T-cell (primary cell): Measurements from ENCODE around the gene ID4. TPM values are rescaled to one million over a fixed set of nuclear protein-coding genes. Genes with fewer than 3 reads are reported as not detected.

ENCODE experiments used
- ATAC-seq, 4 experiments: fragments of 200-7000 bp in 3 of 4; fragments of 150-1000 bp in 1 of 4; cut with Tn5 transposase; replicated peaks in 1 of 4; 1 replicate in 3 of 4; 2 replicates in 1 of 4; pipeline ENCODE4 v1.10.0; 2021; ENCODE audit warnings: moderate library complexity in 3 of 4, mild to moderate bottlenecking in 2 of 4, moderate number of reproducible peaks in 1 of 4
- CTCF ChIA-PET, 2 donors: fragments of 300-600 bp; sonication (Branson Sonifier 250); formaldehyde crosslinking; loops; one replicate each; lab custom pipeline; 2022; ENCODE audit warnings: antibody characterized with exemption in 2 of 2; lab: Charles Lee
- POLR2A ChIA-PET, 2 donors: fragments of 300-600 bp; sonication (Branson Sonifier 250); formaldehyde crosslinking; loops; one replicate each; lab custom pipeline; 2022; ENCODE audit warnings: antibody characterized with exemption in 2 of 2; lab: Charles Lee
- DNase-seq, 35 experiments: peaks; one replicate each; pipeline versions ENCODE4 v3.0.0 to v3.0.0-alpha.2; 2013 to 2023
- H3K27ac ChIP-seq: one replicate; pipeline ENCODE4 v1.5.1; 2013; ENCODE audit warnings: low read length
- H3K27me3 ChIP-seq, 2 experiments: replicated peaks in 1 of 2; 1 replicate in 1 of 2; 2 replicates in 1 of 2; pipeline versions ENCODE4 v1.6.1 to v1.7.0; 2013; ENCODE audit warnings: low read length in 1 of 2, mixed read lengths in 1 of 2; ENCODE audit not compliant: control insufficient read depth in 2 of 2, insufficient read depth in 2 of 2; ENCODE audit errors: extremely low read depth in 1 of 2
- H3K36me3 ChIP-seq, 2 donors: 1 replicate in 1 of 2; 2 replicates in 1 of 2; pipeline versions ENCODE4 v1.6.1 to v1.7.0; 2013; ENCODE audit warnings: low read length in 1 of 2; ENCODE audit not compliant: control insufficient read depth in 2 of 2, insufficient read depth in 1 of 2; ENCODE audit errors: extremely low read depth in 1 of 2
- H3K4me1 ChIP-seq, 2 experiments: 1 replicate in 1 of 2; 2 replicates in 1 of 2; pipeline versions ENCODE4 v1.6.1 to v1.7.0; 2013; ENCODE audit warnings: low read length in 2 of 2, mixed read lengths in 1 of 2; ENCODE audit not compliant: insufficient read depth in 2 of 2, control insufficient read depth in 1 of 2; ENCODE audit errors: extremely low read depth in 1 of 2
- H3K4me3 ChIP-seq, 2 donors: 1 replicate in 1 of 2; 2 replicates in 1 of 2; pipeline versions ENCODE4 v1.5.1 to v1.7.0; 2013; ENCODE audit warnings: mild to moderate bottlenecking in 2 of 2, low read length in 1 of 2, moderate library complexity in 1 of 2; ENCODE audit not compliant: control insufficient read depth in 1 of 2; ENCODE audit errors: extremely low read depth in 1 of 2
- H3K9me3 ChIP-seq: 2 replicates; pipeline ENCODE4 v1.7.0; 2013
- H3K27ac Mint-ChIP-seq, 2 donors: one replicate each; pipeline ENCODE4 v1.8.0; 2020 to 2021; ENCODE audit warnings: mild to moderate bottlenecking in 2 of 2, mixed read lengths in 2 of 2
- H3K27me3 Mint-ChIP-seq, 2 donors: one replicate each; pipeline ENCODE4 v1.8.0; 2021 to 2022; ENCODE audit warnings: mixed read lengths in 2 of 2
- H3K36me3 Mint-ChIP-seq: one replicate; pipeline ENCODE4 v1.8.0; 2021; ENCODE audit warnings: mixed read lengths
- H3K4me1 Mint-ChIP-seq, 3 donors: one replicate each; pipeline ENCODE4 v1.8.0; 2020 to 2022; ENCODE audit warnings: mixed read lengths in 3 of 3, mild to moderate bottlenecking in 1 of 3
- H3K4me3 Mint-ChIP-seq, 3 donors: one replicate each; pipeline ENCODE4 v1.8.0; 2020 to 2022; ENCODE audit warnings: mild to moderate bottlenecking in 3 of 3, mixed read lengths in 3 of 3, moderate library complexity in 3 of 3
- H3K9me3 Mint-ChIP-seq, 3 donors: one replicate each; pipeline ENCODE4 v1.8.0; 2020 to 2022; ENCODE audit warnings: mixed read lengths in 3 of 3
- WGBS: methylation state at CpG from one replicate; pipeline ENCODE4 v1.1.5; 2013; ENCODE audit warnings: missing lambda C conversion rate; ENCODE audit not compliant: insufficient coverage; 5-methylcytosine and 5-hydroxymethylcytosine counted together
- total RNA-seq, 35 experiments: library from RNA in 6 of 35; stranded (reverse) in 6 of 35; fragments of 120-200 nt in 1 of 35; gene quantifications; one replicate each; pipeline versions ENCODE4 v1.2.1 to v1.2.4 and lab custom pipeline; 2013 to 2026

Gene ID4, protein sequence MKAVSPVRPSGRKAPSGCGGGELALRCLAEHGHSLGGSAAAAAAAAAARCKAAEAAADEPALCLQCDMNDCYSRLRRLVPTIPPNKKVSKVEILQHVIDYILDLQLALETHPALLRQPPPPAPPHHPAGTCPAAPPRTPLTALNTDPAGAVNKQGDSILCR
- total RNA-seq (not detected), total RNA-seq (lab: John Stamatoyannopoulos, UW) (0 to 0.22 (median 0) reads per million in 29 experiments)
- total RNA-seq (2013) = 0.13 TPM

- peak within 1 kb of the TSS in 1 of 3 donors; percentile 3 for H3K4me3 Mint-ChIP-seq
- H3K36me3 Mint-ChIP-seq = no peaks in the 10 kb centered on the region
Observed at GRCh38 chr6:19836799-19837510, at the start of gene ID4. ID4 (plus strand) TSS chr6:19837370; CDS start chr6:19837755, 385 bp downstream.

GRCh38 chr6:19788686-19789085 is 48.5 kb upstream of the ID4 start:
- H3K27ac ChIP-seq = no peak overlapping the region
- Mint-ChIP-seq H3K27ac (no peak overlapping the region), H3K4me1 (no peaks in the 10 kb centered on the region), H3K36me3 (no peaks in the 10 kb centered on the region), H3K4me3 (no peak overlapping the region), H3K27me3 (peaks cover 0 to 3% of the 10 kb centered on the region in 2 donors), H3K9me3 (no peaks in the 10 kb centered on the region)
- CTCF ChIA-PET = no interaction called here
- H3K9me3 ChIP-seq = no peaks in the 10 kb centered on the region
- WGBS = no CpG with 5 or more reads among the region's 1 CpG
- H3K4me3 ChIP-seq = no peak overlapping the region
- no peaks in the 10 kb centered on the region for H3K4me1 ChIP-seq
- ATAC-seq (no peak), DNase-seq (no peak)
- POLR2A ChIA-PET = no interaction called here
- no peaks in the 10 kb centered on the region for H3K36me3 ChIP-seq
- H3K27me3 ChIP-seq = no peaks in the 10 kb centered on the region

More at GRCh38 chr6:19836799-19837510, at the start of gene ID4:
- Mint-ChIP-seq H3K9me3 (peaks cover 0 to 3% (median 0%) of the 10 kb centered on the region in 3 donors), H3K27ac (no peak within 1 kb of the TSS), H3K27me3 (peaks cover 28 to 46% of the 10 kb centered on the region in 2 donors), H3K4me1 (peaks cover 5 to 8% (median 5%) of the 10 kb centered on the region in 3 donors)
- Histone ChIP-seq H3K27ac (no peak within 1 kb of the TSS), H3K4me3 (no peak within 1 kb of the TSS), H3K27me3 (peaks cover 18 to 29% of the 10 kb centered on the region in 2 experiments), H3K4me1 (no peaks in the 10 kb centered on the region), H3K36me3 (no peaks in the 10 kb centered on the region), H3K9me3 (no peaks in the 10 kb centered on the region)
- POLR2A ChIA-PET = interaction anchor here in 1 of 2 donors (0.6 kb wide), 1 partner anchor 59 kb away, joined by 3 read pairs; no protein-coding TSS in a partner anchor
- 22% methylated on average over 57 of the region's 71 CpGs for WGBS
- CTCF ChIA-PET = no interaction called here
- DNase-seq (no peak), ATAC-seq (no peak)

GRCh38 chr6:19789100-19789803 is 47.9 kb upstream of the ID4 start:
- Histone ChIP-seq H3K27ac (no peak overlapping the region), H3K4me3 (no peak overlapping the region), H3K4me1 (no peaks in the 10 kb centered on the region), H3K9me3 (no peaks in the 10 kb centered on the region), H3K36me3 (no peaks in the 10 kb centered on the region), H3K27me3 (no peaks in the 10 kb centered on the region)
- CTCF ChIA-PET = no interaction called here
- whole genome bisulfite sequencing = 0% methylated on average over 1 of the region's 6 CpGs
- no peak overlapping the region for H3K4me3 Mint-ChIP-seq
- peaks cover 0 to 3% of the 10 kb centered on the region in 2 donors for H3K27me3 Mint-ChIP-seq
- no peaks in the 10 kb centered on the region for H3K4me1 Mint-ChIP-seq
- H3K36me3 Mint-ChIP-seq = no peaks in the 10 kb centered on the region
- no peak overlapping the region for H3K27ac Mint-ChIP-seq
- POLR2A ChIA-PET = no interaction called here
- DNase-seq (no peak), ATAC-seq (no peak)
- H3K9me3 Mint-ChIP-seq = peaks cover 0 to 3% (median 0%) of the 10 kb centered on the region in 3 donors

GRCh38 chr6:19791267-19791666 is 45.9 kb upstream of the ID4 start:
- Mint-ChIP-seq H3K36me3 (no peaks in the 10 kb centered on the region), H3K9me3 (peaks cover 2 to 4% (median 4%) of the 10 kb centered on the region in 3 donors), H3K4me1 (no peaks in the 10 kb centered on the region), H3K4me3 (no peak overlapping the region), H3K27ac (no peak overlapping the region), H3K27me3 (peaks cover 0 to 3% of the 10 kb centered on the region in 2 donors)
- WGBS = no CpG with 5 or more reads among the region's 2 CpGs
- H3K4me3 ChIP-seq = no peak overlapping the region
- H3K27me3 ChIP-seq = no peaks in the 10 kb centered on the region
- CTCF ChIA-PET = no interaction called here
- ATAC-seq = no peak
- POLR2A ChIA-PET = interaction anchor here in 1 of 2 donors (0.6 kb wide), 1 partner anchor 55 kb away, joined by 3 read pairs; no protein-coding TSS in a partner anchor
- H3K4me1 ChIP-seq = no peaks in the 10 kb centered on the region
- H3K27ac ChIP-seq = no peak overlapping the region
- H3K9me3 ChIP-seq = no peaks in the 10 kb centered on the region
- DNase-seq = no peak
- no peaks in the 10 kb centered on the region for H3K36me3 ChIP-seq

DNA sequence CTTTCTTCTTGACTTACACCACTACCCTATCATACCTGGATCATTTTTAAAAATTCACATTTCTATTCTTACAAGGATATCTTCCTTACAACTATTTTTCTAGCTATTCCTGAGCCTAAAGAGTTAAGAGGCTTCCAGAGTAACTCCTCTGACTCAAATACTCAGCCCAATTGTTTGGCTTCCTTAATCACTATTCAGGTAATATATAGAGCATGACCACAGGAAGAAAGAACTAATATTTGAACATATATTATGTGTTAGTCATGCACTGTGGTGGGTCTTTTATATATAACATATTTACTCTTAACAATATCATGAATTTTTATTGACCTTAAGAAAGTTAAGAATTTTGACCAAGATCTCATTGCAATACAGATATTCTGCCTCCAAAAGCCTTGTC is 42.0 kb upstream of the ID4 start:
- Mint-ChIP-seq H3K27me3 (peaks cover 0 to 5% of the 10 kb centered on the region in 2 donors), H3K36me3 (no peaks in the 10 kb centered on the region), H3K4me3 (no peak overlapping the region), H3K9me3 (peaks cover 4 to 10% (median 10%) of the 10 kb centered on the region in 3 donors), H3K27ac (no peak overlapping the region), H3K4me1 (no peaks in the 10 kb centered on the region)
- H3K27me3 ChIP-seq = no peaks in the 10 kb centered on the region
- no peaks in the 10 kb centered on the region for H3K9me3 ChIP-seq
- CTCF ChIA-PET = interaction anchor here in 1 of 2 donors (0.6 kb wide), 1 partner anchor 22 kb away, joined by 3 read pairs; no protein-coding TSS in a partner anchor
- no peak for DNase-seq
- POLR2A ChIA-PET = no interaction called here
- H3K4me3 ChIP-seq = no peak overlapping the region
- H3K36me3 ChIP-seq = no peaks in the 10 kb centered on the region
- H3K4me1 ChIP-seq = no peaks in the 10 kb centered on the region
- H3K27ac ChIP-seq = no peak overlapping the region
- ATAC-seq = no peak

GRCh38 chr6:19796452-19796851 is 40.7 kb upstream of the ID4 start:
- peaks cover 4 to 10% (median 10%) of the 10 kb centered on the region in 3 donors for H3K9me3 Mint-ChIP-seq
- Histone ChIP-seq H3K27ac (no peak overlapping the region), H3K27me3 (peaks cover 0 to 3% of the 10 kb centered on the region in 2 experiments), H3K4me1 (no peaks in the 10 kb centered on the region), H3K4me3 (no peak overlapping the region), H3K36me3 (no peaks in the 10 kb centered on the region), H3K9me3 (no peaks in the 10 kb centered on the region)
- H3K36me3 Mint-ChIP-seq = no peaks in the 10 kb centered on the region
- DNase-seq (no peak), ATAC-seq (no peak)
- no peaks in the 10 kb centered on the region for H3K4me1 Mint-ChIP-seq
- H3K27me3 Mint-ChIP-seq = peaks cover under 1 to 5% of the 10 kb centered on the region in 2 donors
- ChIA-PET POLR2A (no interaction called here), CTCF (no interaction called here)
- no peak overlapping the region for H3K27ac Mint-ChIP-seq
- WGBS = no CpG with 5 or more reads among the region's 2 CpGs
- H3K4me3 Mint-ChIP-seq = no peak overlapping the region
